Islet of Langerhans (tissue), 1 donor: ENCODE data around the gene TMEM94.
"Not testable (repeated sequence)": the region's sequence is repeated elsewhere in the genome, so short reads cannot be mapped to it uniquely, and the experiment has no call there.

Source experiments
- FAIRE-seq: peaks from one replicate; lab custom pipeline; 2011; peaks lifted over from hg19 to GRCh38; lab: Jason Lieb, UNC

The TMEM94 gene

DNA sequence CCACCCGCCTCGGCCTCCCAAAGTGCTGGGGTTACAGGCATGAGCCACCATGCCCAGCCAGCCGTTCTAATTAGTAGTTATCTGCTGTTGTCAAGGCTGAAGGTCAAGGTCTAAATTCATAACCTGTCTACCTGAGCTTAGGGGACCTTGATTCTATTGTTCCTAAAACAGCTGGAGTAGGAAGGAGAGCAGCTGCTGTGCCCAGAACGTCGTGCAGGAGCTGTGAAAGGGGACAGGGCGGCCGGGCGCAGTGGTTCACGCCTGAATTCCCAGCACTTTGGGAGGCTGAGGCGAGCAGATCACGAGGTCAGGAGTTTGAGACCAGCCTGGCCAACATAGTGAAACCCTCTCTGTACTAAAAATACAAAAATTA lies 21.0 kb downstream of the TMEM94 start:
- FAIRE-seq: not testable (repeated sequence)

DNA sequence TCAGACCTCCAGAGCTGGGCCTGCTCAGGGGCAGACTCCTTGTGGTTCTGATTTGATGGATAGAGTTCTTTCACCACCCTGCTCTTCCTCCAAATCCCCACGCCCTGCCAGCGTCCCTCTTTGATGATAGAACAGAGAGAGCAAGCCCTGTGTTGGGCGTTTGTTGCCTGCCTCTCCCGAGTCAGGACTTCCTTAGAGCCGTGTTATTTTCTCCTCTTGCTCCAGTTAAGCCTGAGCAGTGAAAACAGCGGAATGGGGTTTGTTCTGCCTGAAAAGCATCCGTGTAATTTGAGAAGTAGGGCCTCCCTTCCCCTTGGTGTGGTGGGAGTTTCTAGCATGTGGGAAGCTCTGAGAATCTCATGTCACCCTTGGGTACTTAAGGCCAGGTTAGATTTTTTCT lies 22.1 kb downstream of the TMEM94 start:
- no peak for FAIRE-seq

DNA sequence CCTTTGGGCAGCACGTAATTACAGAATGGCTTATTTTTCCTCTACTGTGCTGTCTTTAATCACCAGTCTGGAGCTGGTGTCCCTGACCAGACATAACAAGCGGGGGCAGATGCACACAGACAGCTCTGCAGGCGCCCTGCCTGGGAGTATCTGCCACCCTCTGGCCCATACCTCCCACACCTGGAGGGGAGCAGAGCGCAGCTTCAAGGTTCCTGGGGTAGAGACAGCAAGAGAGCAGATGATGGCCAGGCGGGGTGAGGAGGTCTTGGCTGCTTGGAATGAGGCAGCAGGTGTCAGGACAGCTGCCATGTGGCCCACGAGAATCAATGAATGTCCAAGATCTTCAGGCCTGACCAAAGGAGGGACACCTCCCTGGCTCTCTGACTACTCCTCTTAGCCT lies 23.8 kb downstream of the TMEM94 start:
- FAIRE-seq: no peak

DNA sequence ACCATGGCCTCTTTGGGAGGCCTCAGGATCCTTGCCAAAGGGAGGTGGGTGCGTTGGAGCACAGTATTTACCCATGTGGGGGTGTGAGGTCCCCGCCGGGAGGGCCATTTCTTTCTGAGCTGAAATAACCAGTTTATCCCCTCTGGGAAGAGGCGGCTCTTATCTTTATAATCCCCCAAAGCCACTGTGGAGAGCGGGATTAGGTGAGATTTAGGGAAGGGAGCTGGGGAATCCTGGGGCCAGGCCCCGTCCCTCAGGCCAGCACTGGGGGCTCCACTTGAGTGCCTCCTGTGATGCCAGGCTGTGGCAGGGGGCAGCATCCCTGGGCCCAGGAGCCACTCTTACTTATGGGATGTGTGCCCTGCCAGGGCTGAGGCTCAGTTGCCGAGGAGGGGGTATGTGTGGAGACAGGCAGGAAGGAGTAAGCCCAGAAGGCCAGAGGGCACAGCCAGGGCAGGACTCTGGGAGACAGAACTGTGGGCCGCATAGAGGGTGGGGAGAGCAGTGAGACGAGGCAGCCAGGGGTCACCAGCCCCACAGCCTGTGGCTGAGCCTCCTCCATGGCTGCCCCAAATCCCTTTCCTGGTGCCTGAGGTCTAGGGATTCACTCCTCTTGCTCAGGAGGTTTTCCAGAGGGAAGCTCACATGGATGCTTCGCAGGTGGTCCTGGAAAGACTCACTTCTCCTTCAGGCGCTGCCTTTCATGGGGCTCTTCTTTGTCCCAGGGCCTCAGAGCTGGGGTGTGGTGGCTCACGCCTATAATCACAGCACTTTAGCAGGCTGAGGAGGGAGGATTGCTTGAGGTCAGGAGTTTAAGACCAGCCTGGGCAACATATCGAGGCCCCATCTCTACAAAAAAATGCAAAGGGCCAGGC lies 25.0 kb downstream of the TMEM94 start:
- FAIRE-seq: no peak

DNA sequence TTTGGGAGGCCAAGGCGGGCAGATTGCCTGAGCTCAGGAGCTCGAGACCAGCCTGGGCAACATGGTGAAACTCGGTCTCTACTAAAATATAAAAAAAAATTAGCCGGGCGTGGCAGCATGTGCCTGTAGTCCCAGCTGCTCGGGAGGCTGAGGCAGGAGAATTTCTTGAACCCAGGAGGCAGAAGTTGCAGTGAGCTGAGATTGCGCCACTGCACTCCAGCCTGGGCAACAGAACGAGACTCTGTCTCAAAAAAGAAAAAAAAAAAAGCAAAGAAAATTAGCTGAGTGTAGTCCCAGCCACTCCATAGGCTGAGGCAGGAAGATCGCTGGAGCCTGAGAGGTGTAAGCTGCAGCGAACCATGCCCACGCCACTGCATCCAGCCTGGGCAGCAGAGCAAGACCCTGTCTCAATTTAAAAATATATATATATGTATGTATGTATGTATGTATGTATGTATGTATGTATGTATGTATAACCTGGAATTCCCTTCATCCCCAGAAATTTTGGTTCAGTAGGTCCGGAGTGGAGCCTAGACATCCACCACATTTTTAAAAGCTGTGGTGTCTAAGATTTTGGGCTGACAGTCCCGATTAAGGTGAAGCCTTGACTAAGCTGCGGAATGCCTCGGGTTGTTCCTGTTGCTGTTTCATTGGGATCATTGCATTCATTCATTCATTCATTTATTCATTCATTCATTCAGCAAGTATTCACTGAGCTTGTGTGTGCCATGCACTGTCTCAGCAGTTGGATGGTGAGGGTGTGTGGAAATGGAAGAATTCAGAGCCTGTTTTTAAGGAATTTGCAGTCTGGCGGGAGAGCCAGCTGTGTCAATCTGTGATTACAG lies 25.9 kb downstream of the TMEM94 start:
- FAIRE-seq: no peak

DNA sequence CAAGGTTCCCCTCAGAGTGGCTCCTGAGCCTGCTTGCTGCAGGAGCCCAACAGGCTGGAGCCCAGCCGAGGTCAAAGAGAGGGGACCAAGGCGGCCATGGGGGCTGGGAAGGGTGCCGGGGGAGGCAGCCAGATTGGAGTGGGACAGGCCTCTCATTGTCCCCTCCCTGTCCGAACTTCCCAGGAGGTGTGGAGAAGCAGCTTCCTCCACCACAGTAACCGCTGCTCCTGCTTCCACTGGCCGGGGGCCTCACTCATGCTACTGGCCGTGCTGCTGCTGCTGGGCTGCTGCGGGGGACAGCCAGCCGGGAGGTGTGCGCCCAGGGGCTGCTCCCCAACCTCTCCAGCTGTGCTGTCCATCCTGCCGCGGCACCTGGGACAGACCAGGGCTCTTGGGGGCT lies 29.3 kb downstream of the TMEM94 start:
- FAIRE-seq: no peak

DNA sequence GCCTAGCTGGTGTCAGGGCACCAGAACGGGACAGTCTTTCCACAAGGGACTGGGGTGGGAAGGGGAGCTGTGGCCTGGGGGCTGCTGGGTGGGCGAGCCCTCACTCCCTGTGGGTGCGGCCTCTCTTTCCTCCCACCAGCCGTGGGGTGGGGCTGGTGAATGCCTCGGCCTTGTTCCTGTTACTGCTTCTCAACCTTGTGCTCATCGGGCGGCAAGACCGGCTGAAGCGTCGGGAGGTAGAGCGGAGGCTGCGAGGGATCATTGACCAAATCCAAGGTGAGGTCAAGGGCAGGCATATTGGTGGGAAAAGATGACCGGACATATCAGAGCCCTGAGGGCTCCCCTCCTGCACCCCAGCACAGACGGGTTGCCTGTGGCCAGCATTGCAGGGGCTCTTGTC lies 29.7 kb downstream of the TMEM94 start:
- no peak for FAIRE-seq

DNA sequence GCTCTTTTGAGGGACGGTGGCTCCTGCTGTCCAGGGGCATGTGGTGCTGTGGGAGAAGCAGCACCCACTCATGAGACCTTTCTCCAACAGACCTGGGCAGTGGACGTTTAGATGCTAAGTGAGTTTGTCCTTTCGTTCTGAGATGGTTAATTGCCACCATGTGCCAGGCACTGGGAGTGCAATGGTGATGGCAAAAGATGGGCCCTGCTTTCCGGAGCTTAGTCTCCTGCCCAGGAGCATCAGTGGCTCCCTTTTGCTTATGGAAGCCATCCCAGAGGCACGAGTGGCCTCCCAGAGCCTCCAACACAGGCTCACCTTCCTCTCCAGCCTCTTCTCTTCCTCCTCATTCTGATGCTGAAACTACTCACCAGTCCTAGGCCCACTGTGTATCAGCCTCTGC lies 30.5 kb downstream of the TMEM94 start:
- no peak for FAIRE-seq

DNA sequence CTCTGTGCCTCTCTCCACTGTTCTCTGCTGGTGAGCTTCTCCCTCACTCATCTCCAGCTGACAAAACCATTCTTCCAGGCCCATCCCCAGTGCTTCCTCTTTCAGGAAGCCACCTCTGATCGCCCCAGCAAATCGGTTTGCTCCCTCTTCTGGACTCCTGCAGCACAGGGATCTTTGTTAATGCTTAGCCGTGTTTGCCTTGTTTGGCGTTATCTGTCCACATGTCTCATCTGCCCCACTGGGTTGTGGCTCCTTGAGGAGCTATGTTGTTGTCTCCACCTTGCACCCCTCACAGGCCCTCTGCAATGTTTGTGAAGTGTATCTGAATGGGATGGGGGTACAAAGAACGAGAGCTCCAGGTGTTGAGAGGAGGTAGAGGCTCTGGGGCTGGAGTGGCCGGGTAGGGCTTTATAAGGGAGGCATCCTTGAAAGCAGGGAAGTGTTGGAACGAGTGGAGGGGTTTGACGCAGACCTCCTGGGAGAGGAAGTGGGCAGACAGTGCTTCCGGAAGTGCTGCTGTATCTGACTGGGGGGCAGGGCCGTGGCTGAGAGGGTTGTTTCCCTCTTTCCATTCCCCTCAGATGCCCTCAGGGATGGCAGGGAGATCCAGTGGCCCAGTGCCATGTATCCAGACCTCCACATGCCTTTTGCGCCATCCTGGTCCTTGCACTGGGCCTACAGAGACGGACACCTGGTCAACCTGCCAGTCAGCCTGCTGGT lies 31.1 kb downstream of the TMEM94 start:
- no peak for FAIRE-seq

DNA sequence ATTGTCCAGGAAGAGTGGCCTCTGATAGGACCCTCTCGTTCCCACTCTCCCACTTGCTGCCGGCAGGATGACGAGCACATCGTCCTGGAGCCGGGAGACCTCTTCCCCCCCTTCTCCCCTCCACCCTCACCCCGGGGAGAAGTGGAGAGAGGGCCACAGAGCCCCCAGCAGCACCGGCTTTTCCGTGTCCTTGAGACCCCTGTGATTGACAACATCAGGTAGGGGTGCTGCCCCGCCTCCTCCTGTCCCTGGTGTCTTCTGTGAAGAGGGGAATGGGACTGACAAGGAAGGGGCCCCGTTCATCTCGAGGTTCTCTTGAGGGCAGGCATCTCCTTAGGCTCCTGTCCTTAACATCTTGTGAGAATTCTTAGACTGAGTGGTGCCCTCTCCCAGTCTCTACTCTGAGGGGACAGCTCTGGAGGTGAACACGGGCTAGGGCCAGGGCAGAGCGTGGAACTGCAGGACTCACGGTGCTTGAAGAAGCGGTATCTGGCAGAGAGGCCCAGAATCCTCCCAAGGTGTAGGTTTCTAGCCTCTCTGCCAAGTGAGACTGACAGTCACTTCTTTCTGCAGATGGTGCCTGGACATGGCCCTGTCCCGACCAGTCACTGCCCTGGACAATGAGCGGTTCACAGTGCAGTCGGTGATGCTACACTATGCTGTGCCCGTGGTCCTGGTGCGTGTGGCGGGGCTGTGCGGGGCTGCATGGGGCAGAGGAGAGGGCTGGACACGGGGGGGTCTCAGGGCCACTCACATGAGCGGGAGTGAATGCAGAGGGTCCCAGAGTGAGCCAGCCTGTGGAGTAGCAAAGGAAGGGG lies 32.5 kb downstream of the TMEM94 start:
- no peak for FAIRE-seq

DNA sequence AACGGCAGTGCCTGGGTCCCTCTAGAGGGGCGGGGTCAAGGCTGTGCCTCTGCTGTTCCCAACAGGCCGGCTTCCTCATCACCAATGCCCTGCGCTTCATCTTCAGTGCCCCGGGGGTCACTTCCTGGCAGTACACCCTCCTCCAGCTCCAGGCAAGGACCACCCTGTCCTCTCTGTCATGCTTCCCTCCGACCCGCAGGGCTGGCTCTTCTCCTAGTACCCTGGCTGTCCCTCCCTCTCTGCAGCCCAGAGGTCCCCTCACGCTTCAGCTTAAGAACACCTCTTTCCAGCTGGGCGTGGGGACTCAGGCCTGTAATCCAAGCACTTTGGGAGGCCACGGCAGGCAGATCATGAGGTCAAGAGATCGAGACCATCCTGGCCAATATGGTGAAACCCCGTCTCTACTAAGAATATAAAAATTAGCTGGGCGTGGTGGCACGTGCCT lies 33.1 kb downstream of the TMEM94 start:
- FAIRE-seq: no peak

DNA sequence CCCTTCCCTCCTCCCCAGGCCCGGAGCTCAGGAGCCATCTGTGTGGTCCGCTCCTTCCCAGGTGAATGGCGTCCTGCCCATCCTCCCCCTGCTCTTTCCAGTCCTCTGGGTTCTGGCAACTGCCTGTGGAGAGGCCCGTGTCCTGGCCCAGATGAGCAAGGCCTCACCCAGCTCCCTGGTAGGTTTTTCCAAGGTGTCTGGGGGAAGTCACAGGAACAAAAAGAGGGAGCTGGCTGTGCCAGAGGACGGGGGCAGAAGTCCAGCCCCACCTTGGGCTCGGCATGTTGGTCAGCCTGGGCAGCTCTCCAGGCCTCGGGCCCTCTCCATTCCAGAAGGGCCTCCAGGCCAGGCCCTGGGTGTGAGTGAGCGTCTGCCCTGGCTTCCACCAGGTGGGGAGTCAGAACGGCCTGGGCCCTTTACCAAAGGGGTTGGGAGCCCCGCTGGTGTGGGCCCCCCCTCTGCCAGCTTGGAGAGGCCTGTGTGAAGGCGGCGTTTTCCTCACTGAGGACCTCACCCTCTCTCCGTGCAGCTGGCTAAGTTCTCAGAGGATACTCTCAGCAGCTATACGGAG lies 33.8 kb downstream of the TMEM94 start:
- FAIRE-seq: no peak

DNA sequence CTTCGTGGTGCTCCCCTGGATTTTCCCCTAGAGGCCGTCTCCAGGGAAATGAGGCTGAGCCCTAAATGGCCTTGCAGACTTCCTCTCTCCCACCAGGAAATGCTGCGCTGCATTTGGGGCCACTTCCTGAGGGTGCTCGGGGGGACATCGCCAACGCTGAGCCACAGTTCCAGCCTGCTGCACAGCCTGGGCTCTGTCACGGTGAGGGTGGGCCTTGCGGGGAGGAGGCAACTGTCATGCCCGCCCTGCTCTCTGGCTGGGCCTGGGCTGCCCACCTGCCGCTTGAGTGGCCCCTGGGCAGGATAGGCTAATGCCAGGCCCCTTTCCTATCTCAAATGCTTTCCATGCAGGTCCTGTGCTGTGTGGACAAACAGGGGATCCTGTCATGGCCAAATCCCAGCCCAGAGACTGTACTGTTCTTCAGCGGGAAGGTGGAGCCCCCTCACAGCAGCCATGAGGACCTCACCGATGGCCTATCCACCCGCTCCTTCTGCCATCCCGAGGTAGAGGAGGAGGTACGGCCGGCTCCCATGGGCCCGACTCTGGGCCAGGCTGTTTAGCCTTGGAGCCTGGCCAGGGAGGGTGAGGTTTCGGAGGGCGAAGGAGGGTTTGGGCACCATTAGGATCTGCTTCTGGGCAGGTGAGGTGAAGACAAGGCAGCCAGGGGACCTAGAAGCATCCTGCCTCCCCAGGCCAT lies 34.7 kb downstream of the TMEM94 start:
- no peak for FAIRE-seq

DNA sequence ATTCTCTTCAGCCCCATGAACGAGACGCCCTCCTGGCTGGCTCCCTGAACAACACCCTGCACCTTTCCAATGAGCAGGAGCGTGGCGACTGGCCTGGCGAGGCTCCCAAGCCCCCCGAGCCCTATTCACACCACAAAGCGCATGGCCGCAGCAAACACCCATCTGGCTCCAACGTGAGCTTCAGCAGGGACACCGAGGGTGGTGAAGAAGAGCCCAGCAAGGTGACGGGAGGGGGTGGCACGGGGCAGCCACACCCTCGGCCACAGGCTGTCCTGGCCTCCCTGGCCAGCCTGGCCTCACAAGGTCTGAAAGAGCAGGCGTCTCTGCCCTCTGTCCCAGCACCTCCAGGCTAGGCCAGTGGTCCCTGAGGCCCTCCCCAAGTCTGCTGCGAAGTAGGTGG lies 35.2 kb downstream of the TMEM94 start:
- no peak for FAIRE-seq

DNA sequence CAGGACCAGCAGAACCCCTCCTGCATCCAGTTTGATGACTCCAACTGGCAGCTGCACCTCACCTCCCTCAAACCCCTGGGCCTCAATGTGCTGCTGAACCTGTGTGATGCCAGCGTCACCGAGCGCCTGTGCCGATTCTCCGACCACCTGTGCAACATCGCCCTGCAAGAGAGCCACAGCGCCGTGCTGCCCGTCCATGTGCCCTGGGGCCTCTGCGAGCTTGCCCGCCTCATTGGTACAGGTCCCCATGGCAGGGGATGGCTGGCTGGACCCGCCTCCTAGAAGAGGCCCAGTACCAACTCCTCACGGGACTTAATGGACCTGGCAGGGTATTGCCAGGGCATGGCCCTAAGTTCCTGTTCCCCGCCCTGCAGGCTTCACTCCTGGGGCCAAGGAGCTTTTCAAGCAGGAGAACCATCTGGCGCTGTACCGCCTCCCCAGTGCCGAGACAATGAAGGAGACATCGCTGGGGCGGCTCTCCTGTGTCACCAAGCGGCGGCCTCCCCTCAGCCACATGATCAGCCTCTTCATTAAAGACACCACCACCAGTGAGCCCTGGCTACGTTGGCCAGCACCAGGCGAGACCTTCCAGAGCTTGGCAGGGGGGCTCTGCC lies 36.2 kb downstream of the TMEM94 start:
- FAIRE-seq: no peak

DNA sequence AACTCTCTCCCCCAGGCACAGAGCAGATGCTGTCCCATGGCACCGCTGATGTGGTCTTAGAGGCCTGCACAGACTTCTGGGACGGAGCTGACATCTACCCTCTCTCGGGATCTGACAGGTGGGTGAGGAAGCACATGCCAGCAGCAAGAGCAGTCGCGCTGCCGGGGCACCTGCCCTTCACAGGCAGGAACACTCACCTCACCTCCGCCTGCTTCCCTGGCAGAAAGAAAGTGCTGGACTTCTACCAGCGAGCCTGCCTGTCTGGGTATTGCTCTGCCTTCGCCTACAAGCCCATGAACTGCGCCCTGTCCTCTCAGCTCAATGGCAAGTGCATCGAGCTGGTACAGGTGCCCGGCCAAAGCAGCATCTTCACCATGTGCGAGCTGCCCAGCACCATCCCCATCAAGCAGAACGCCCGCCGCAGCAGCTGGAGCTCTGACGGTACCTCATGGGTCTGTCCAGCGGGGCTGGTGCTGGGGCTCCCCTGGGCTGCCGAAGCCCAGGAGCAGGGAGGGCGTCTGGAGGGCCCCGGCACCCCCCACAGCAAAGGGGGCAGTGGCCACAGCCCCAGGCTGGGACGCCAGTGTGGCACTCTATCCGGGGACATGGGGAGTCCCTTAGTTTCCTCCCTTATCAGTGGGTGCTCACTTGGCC lies 37.2 kb downstream of the TMEM94 start:
- no peak for FAIRE-seq

DNA sequence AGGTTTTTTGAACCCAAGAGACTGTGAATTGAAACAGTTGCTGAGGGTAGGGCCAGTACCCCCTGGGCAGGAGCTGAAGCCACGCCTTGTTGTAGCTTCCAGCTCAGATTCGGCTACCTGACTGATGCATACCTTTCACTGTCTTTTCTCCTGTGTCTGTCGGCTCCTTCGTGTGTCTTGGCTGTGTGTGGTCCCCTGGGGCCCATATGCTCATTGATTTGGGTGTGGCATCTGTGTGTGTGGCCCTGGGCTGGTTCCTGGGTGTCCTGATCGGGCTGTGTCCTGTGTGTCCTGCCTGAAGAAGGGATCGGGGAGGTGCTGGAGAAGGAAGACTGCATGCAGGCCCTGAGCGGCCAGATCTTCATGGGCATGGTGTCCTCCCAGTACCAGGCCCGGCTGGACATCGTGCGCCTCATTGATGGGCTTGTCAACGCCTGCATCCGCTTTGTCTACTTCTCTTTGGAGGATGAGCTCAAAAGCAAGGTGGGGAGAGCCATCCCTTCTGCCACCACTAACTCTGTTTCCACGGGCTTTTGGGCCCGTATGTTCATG lies 38.0 kb downstream of the TMEM94 start:
- no peak for FAIRE-seq

DNA sequence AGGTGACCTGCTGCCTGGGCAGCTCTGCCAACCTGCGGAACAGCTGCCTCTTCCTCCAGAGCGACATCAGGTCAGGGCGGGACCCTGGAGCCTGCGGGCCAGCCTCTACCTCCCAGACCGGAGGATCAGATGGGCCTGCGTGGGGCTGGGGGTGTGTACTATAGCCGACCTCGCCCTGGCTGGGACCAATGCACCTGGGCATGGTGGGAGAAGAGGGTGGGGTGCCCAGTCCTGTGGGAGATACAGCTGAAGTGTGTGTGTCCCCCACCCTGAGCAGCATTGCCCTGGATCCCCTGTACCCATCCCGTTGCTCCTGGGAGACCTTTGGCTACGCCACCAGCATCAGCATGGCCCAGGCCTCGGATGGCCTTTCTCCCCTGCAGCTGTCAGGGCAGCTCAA lies 39.6 kb downstream of the TMEM94 start:
- no peak for FAIRE-seq

DNA sequence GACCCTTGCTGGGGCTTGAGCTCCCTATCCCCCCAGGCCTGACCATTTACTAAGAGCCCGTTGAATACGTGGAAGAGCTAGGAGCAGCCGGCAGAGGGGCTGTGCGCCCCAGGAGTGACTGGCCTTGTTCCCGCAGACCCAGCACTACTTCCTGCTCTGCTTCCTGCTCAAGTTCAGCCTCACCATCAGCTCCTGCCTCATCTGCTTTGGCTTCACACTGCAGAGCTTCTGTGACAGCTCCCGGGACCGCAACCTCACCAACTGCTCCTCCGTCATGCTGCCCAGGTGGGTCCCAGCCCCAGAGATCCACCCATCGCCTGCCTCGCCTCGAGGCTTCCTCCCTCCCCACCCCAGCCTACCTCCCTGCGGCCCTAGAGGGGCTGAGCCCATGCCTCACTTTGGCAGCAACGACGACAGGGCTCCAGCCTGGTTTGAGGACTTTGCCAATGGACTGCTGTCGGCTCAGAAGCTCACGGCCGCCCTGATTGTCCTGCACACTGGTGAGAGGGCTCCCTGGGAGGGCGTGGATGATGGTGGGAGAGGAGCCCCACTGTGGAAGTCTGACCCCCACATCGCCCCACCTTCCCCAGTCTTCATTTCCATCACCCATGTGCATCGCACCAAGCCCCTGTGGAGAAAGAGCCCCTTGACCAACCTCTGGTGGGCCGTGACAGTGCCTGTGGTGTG lies 41.7 kb downstream of the TMEM94 start:
- no peak for FAIRE-seq
